A549 (cell line): Measurements from ENCODE around the gene TSHZ2. TPM values are rescaled to one million over a fixed set of nuclear protein-coding genes. Genes with fewer than 3 reads are reported as not detected.
A peak's percentile ranks its signal among the peaks of the same experiment; 100 is the strongest.

ENCODE experiments used
- ATAC-seq, 2 experiments: fragments of 200-7000 bp in 1 of 2; fragments of >200 bp in 1 of 2; cut with Nextera tagmentation in 1 of 2; cut with Tn5 transposase in 1 of 2; 3 replicates each; pipeline versions ENCODE4 v1.8.0 to v1.9.1; 2018 to 2020; ENCODE audit warnings: mild to moderate bottlenecking in 1 of 2, moderate library complexity in 1 of 2
- CTCF ChIA-PET: fragments of 300-600 bp; sonication (Branson Sonifier 250); formaldehyde crosslinking; extraction: SDS; loops from one replicate; lab custom pipeline; 2021; ENCODE audit warnings: antibody characterized with exemption, inconsistent platforms; lab: Yijun Ruan, JAX
- POLR2A ChIA-PET: fragments of 350-600 bp; formaldehyde crosslinking; extraction: SDS; loops from one replicate; lab custom pipeline; 2021; ENCODE audit warnings: antibody characterized with exemption, inconsistent platforms; lab: Yijun Ruan, JAX
- DNase-seq, 2 experiments: peaks; one replicate each; pipeline versions ENCODE4 v3.0.0 to v3.0.0-alpha.2; 2011 to 2016; ENCODE audit warnings: low read depth in 1 of 2, low spot score in 1 of 2
- FAIRE-seq: peaks from 2 replicates; lab custom pipeline; 2011; peaks lifted over from hg19 to GRCh38; lab: Jason Lieb, UNC
- H3K27ac ChIP-seq, 2 experiments: fragments of >200 bp; sonication (Bioruptor Twin); formaldehyde crosslinking; 3 replicates each; pipeline ENCODE4 v1.5.1; 2016 to 2017
- H3K4me1 ChIP-seq: fragments of >200 bp; sonication (Bioruptor Twin); formaldehyde crosslinking; 3 replicates; pipeline ENCODE4 v1.6.1; 2016
- H3K4me2 ChIP-seq: fragments of >200 bp; sonication (Bioruptor Twin); formaldehyde crosslinking; 3 replicates; pipeline ENCODE4 v1.6.1; 2016
- H3K4me3 ChIP-seq: fragments of >200 bp; sonication (Bioruptor Twin); formaldehyde crosslinking; 3 replicates; pipeline ENCODE4 v1.5.1; 2016
- H3K9me3 ChIP-seq: fragments of >200 bp; sonication (Bioruptor Twin); formaldehyde crosslinking; 3 replicates; pipeline ENCODE4 v1.6.1; 2016
- BHLHE40 ChIP-seq: IDR thresholded peaks from 2 replicates; pipeline ENCODE4 v1.6.1; 2012; ENCODE audit warnings: low read depth, low read length, inconsistent platforms
- CBX8 ChIP-seq: fragments of 200-600 bp; sonication (generic); IDR thresholded peaks from 2 replicates; pipeline ENCODE4 v1.6.1; 2016
- CEBPB ChIP-seq, 2 experiments: fragments of >200 bp in 1 of 2; sonication (Bioruptor Twin) in 1 of 2; formaldehyde crosslinking in 1 of 2; IDR thresholded peaks; 2 replicates each; pipeline ENCODE4 v1.6.1; 2012 to 2016
- CTCF ChIP-seq: fragments of >200 bp; sonication (Bioruptor Twin); formaldehyde crosslinking; IDR thresholded peaks from 3 replicates; pipeline ENCODE4 v1.5.1; 2016
- EHF ChIP-seq: fragments of 250-450 bp; sonication (Bioruptor Pico); IDR thresholded peaks from 2 replicates; pipeline ENCODE4 v1.5.0; 2020; ENCODE audit warnings: mild to moderate bottlenecking
- EHMT2 ChIP-seq: fragments of 200-600 bp; sonication (generic); IDR thresholded peaks from 2 replicates; pipeline ENCODE4 v1.6.1; 2016; ENCODE audit warnings: antibody characterized with exemption, low read depth, mild to moderate bottlenecking, moderate library complexity
- HEYL ChIP-seq: fragments of 250-450 bp; sonication (Bioruptor Pico); IDR thresholded peaks from 2 replicates; pipeline ENCODE4 v1.8.0; 2021; ENCODE audit warnings: mild to moderate bottlenecking, moderate library complexity
- HOXB13 ChIP-seq: fragments of 250-450 bp; sonication (Bioruptor Pico); IDR thresholded peaks from 2 replicates; pipeline ENCODE4 v1.5.0; 2020; ENCODE audit warnings: low read depth, mild to moderate bottlenecking, moderate library complexity
- JUNB ChIP-seq: fragments of >200 bp; sonication (Bioruptor Twin); formaldehyde crosslinking; IDR thresholded peaks from 2 replicates; pipeline ENCODE4 v1.6.1; 2016
- KDM1A ChIP-seq: fragments of 200-600 bp; sonication (generic); IDR thresholded peaks from 2 replicates; pipeline ENCODE4 v1.6.1; 2016; ENCODE audit warnings: low read depth, mild to moderate bottlenecking
- MAFK ChIP-seq: fragments of 450-650 bp; IDR thresholded peaks from 2 replicates; pipeline ENCODE4 v1.6.1; 2014; ENCODE audit not compliant: partially characterized antibody
- NFE2L2 ChIP-seq: fragments of 150-350 bp; conservative IDR thresholded peaks from 2 replicates; pipeline ENCODE4 v1.6.1; 2014; ENCODE audit warnings: low read length
- NPAS2 ChIP-seq: fragments of 250-450 bp; sonication (Bioruptor Pico); IDR thresholded peaks from 2 replicates; pipeline ENCODE4 v1.8.0; 2022; ENCODE audit warnings: mild to moderate bottlenecking, moderate library complexity, borderline replicate concordance
- NR3C1 ChIP-seq: fragments of >200 bp; sonication (Bioruptor Twin); formaldehyde crosslinking; IDR thresholded peaks from 3 replicates; pipeline ENCODE4 v1.6.1; 2017
- POLR2AphosphoS2 ChIP-seq: conservative IDR thresholded peaks from 2 replicates; pipeline ENCODE4 v1.6.1; 2012; ENCODE audit warnings: low read length, improper control_type of control experiment, inconsistent platforms
- RFX5 ChIP-seq: fragments of 450-650 bp; IDR thresholded peaks from 2 replicates; pipeline ENCODE4 v1.7.1; 2014; ENCODE audit warnings: antibody characterized with exemption, mild to moderate bottlenecking, moderate library complexity
- TFCP2L1 ChIP-seq: fragments of 250-450 bp; sonication (Bioruptor Pico); IDR thresholded peaks from 2 replicates; pipeline ENCODE4 v1.5.0; 2021; ENCODE audit warnings: mild to moderate bottlenecking
- ZC3H11A ChIP-seq: fragments of 450-650 bp; IDR thresholded peaks from 2 replicates; pipeline ENCODE4 v1.6.1; 2014; ENCODE audit warnings: antibody characterized with exemption, mild to moderate bottlenecking
- ZNF302 ChIP-seq: fragments of 250-450 bp; sonication (Bioruptor Pico); IDR thresholded peaks from 2 replicates; pipeline ENCODE4 v1.9.0; 2021; ENCODE audit warnings: inconsistent platforms, mild to moderate bottlenecking, moderate library complexity
- WGBS: methylation state at CpG from one replicate; pipeline ENCODE4 v1.1.6; 2017; ENCODE audit errors: missing lambda C conversion rate; 5-methylcytosine and 5-hydroxymethylcytosine counted together
- polyA plus RNA-seq, 4 experiments: library from polyadenylated mRNA; depleted of rRNA in 3 of 4; stranded (reverse); fragments of >200 nt; fragmentation: RNase III in 1 of 4; extraction: RNeasy Plus Mini Kit Qiagen cat#74134 plus additional on column Dnase treatment in 1 of 4; gene quantifications; 2 replicates in 3 of 4; 3 replicates in 1 of 4; pipeline ENCODE4 v1.2.3, GENCODE V29; 2011 to 2017

TSHZ2 gene
- polyA plus RNA-seq, 2 of the 4 experiments (the other 2 are of a cell fraction) = not detected

GRCh38 chr20:53161473-53161872, 189.3 kb downstream of the TSHZ2 start:
- TF ChIP-seq ZC3H11A (no peak), NR3C1 (no peak), BHLHE40 (no peak), ZNF302 (no peak), EHMT2 (no peak), EHF (CRISPR knock-in tag) (no peak), RFX5 (no peak), CBX8 (no peak), NPAS2 (CRISPR knock-in tag) (no peak), TFCP2L1 (CRISPR knock-in tag) (no peak), CEBPB (IDR thresholded peaks at IDR 0.05) (no peak), CTCF (no peak)
- WGBS = 52% methylated on average over 4 of the region's 4 CpGs
- ChIA-PET CTCF (interaction anchor here (1.0 kb wide), 1 partner anchor 13 kb away, joined by 3 read pairs; no protein-coding TSS in a partner anchor), POLR2A (no interaction called here)
- FAIRE-seq (no peak), ATAC-seq (no peak), DNase-seq (no peak)
- H3K9me3 ChIP-seq = no peaks in the 10 kb centered on the region; the same call in 2 of the 3 replicates
- H3K27ac ChIP-seq = no peak overlapping the region
- H3K4me2 ChIP-seq = no peak overlapping the region
- no peak overlapping the region for H3K4me3 ChIP-seq
- no peaks in the 10 kb centered on the region for H3K4me1 ChIP-seq

GRCh38 chr20:53162251-53162835, 190.2 kb downstream of the TSHZ2 start:
- no peak for FAIRE-seq
- no peaks in the 10 kb centered on the region for H3K4me1 ChIP-seq
- TF ChIP-seq HOXB13 (CRISPR knock-in tag) (no peak), NFE2L2 (no peak), JUNB (no peak), CEBPB (IDR thresholded peaks at IDR 0.05) (no peak), KDM1A (no peak)
- peak; percentile 52 to 61; a peak in 3 of 6 replicates for ATAC-seq
- POLR2A ChIA-PET = no interaction called here
- peak overlapping the region; percentile 20; the same call in 1 of the 3 replicates for H3K4me2 ChIP-seq
- peak; percentile 18 to 36 for DNase-seq
- CTCF ChIA-PET = interaction anchor here (0.6 kb wide), 1 partner anchor 36 kb away, joined by 3 read pairs; no protein-coding TSS in a partner anchor
- H3K27ac ChIP-seq = no peak overlapping the region
- 23% methylated on average over 13 of the region's 13 CpGs for WGBS
- H3K4me3 ChIP-seq = no peak overlapping the region
- no peaks in the 10 kb centered on the region; the same call in 2 of the 3 replicates for H3K9me3 ChIP-seq

GRCh38 chr20:53163486-53163885, 191.3 kb downstream of the TSHZ2 start:
- FAIRE-seq (no peak), ATAC-seq (no peak), DNase-seq (no peak)
- Histone ChIP-seq H3K9me3 (no peaks in the 10 kb centered on the region), H3K4me2 (no peak overlapping the region), H3K4me1 (no peaks in the 10 kb centered on the region), H3K27ac (no peak overlapping the region), H3K4me3 (no peak overlapping the region)
- POLR2A ChIA-PET = no interaction called here
- TF ChIP-seq HEYL (CRISPR knock-in tag) (no peak), MAFK (no peak)
- CTCF ChIA-PET = no interaction called here
- WGBS = 25% methylated on average over 3 of the region's 3 CpGs

GRCh38 chr20:53164072-53164471, 191.9 kb downstream of the TSHZ2 start:
- no peak for TF ChIP-seq POLR2AphosphoS2
- H3K4me1 ChIP-seq = no peaks in the 10 kb centered on the region
- FAIRE-seq (no peak), ATAC-seq (no peak), DNase-seq (no peak)
- no peaks in the 10 kb centered on the region for H3K9me3 ChIP-seq
- no peak overlapping the region for H3K4me2 ChIP-seq
- no peak overlapping the region for H3K4me3 ChIP-seq
- ChIA-PET CTCF (no interaction called here), POLR2A (no interaction called here)
- no peak overlapping the region for H3K27ac ChIP-seq
